Activated T-helper 17 cell treated with anti-CD3 and anti-CD28 coated beads, Interleukin-2, amount 50 U/mL, for 72 hours (primary cell): ENCODE measurements around the gene CD248. TPM values are rescaled to one million over a fixed set of nuclear protein-coding genes. Genes with fewer than 3 reads are reported as not detected.
"Not testable (repeated sequence)": the region's sequence is repeated elsewhere in the genome, so short reads cannot be mapped to it uniquely, and the experiment has no call there.

ENCODE experiments used
- ATAC-seq: fragments of 150-1000 bp; cut with Tn5 transposase; replicated peaks from 2 replicates; pipeline ENCODE4 v1.10.0; 2021; ENCODE audit warnings: mild to moderate bottlenecking, moderate library complexity
- H3K27ac Mint-ChIP-seq: one replicate; pipeline ENCODE4 v1.8.0; 2022; ENCODE audit warnings: mixed read lengths
- H3K27me3 Mint-ChIP-seq: one replicate; pipeline ENCODE4 v1.8.0; 2022; ENCODE audit warnings: mixed read lengths
- H3K36me3 Mint-ChIP-seq: one replicate; pipeline ENCODE4 v1.8.0; 2022; ENCODE audit warnings: low read depth, mild to moderate bottlenecking, mixed read lengths
- H3K4me1 Mint-ChIP-seq: one replicate; pipeline ENCODE4 v1.8.0; 2022; ENCODE audit warnings: mixed read lengths
- H3K4me3 Mint-ChIP-seq: one replicate; pipeline ENCODE4 v1.8.0; 2022; ENCODE audit warnings: mild to moderate bottlenecking, mixed read lengths
- H3K9me3 Mint-ChIP-seq: one replicate; pipeline ENCODE4 v1.8.0; 2022; ENCODE audit warnings: mixed read lengths
- total RNA-seq, 2 donors: library from RNA; stranded (reverse); gene quantifications; one replicate each; pipeline ENCODE4 v1.2.3, GENCODE V29; 2022

CD248 gene
- total RNA-seq, 2 donors from 2014 or later = not detected

DNA sequence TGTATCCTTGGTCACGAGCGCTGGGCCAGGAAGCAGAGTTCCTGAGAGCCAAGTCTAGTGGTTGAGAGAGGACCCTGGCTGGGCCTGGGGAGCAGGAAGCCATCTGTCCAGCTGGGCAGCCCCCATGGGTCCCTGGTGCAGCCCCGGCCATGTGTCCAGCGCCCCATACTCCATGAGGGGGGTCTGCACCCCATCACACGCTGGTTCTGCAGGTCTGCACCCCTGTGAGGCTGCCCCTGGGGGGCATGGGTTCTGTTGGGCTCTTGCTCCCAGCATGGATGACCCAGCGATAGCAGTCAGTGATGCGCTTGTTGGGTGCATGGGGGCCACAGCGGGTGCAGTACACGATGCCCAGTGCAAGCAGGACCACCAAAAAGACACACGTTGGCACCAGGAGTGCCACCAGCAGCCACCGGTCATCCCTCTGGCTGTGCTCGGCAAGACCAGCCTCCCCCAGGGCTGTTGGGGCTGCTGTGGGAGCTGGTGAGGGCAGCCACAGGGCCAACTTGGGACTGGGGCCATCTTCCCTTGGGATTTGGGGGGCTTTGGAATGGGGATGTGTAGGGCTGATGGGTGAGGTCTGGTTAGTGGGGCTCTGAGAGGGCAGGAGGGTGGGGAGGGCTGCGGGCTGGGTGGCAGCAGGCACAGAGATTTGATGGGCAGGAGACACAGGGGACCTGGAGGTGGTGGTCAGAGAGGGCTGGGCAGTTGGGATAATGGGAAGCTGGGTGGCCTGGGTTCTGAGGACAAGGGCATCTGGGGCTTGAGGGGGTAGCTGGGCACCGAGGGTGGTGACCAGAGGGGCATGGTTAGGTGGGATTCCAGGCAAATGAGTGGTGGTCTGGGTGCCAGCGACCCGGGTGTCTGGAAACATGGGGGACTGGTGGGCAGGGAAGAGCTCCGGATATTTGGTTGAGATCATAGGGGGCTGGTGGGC is 2.0 kb downstream of the CD248 start:
- H3K4me3 Mint-ChIP-seq = peak overlapping the region; percentile 78
- H3K36me3 Mint-ChIP-seq = no peaks in the 10 kb centered on the region
- H3K9me3 Mint-ChIP-seq = no peaks in the 10 kb centered on the region
- H3K27ac Mint-ChIP-seq = peak overlapping the region; percentile 78
- ATAC-seq = no peak
- peaks cover 3% of the 10 kb centered on the region for H3K4me1 Mint-ChIP-seq
- no peaks in the 10 kb centered on the region for H3K27me3 Mint-ChIP-seq

DNA sequence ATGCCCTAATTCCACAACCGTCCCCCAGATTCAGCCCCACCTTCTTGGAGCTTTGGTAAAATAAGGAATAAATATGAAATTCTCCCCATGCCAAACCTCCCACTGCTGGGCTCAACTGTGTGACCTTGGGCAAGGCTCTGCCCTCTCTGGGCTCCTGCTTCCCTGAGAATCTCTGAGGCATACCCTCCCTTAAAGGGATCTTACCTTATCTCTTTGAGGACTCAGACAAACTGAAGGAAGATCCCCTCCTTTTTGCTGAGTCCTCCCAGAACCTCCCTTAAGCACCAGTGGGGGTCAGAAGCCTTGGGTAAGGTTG is 2.7 kb downstream of the CD248 start:
- H3K4me3 Mint-ChIP-seq = peak overlapping the region; percentile 78
- no peaks in the 10 kb centered on the region for H3K36me3 Mint-ChIP-seq
- H3K9me3 Mint-ChIP-seq = no peaks in the 10 kb centered on the region
- H3K27ac Mint-ChIP-seq = peak overlapping the region; percentile 54
- H3K27me3 Mint-ChIP-seq = no peaks in the 10 kb centered on the region
- ATAC-seq = no peak
- H3K4me1 Mint-ChIP-seq = peaks cover 3% of the 10 kb centered on the region

DNA sequence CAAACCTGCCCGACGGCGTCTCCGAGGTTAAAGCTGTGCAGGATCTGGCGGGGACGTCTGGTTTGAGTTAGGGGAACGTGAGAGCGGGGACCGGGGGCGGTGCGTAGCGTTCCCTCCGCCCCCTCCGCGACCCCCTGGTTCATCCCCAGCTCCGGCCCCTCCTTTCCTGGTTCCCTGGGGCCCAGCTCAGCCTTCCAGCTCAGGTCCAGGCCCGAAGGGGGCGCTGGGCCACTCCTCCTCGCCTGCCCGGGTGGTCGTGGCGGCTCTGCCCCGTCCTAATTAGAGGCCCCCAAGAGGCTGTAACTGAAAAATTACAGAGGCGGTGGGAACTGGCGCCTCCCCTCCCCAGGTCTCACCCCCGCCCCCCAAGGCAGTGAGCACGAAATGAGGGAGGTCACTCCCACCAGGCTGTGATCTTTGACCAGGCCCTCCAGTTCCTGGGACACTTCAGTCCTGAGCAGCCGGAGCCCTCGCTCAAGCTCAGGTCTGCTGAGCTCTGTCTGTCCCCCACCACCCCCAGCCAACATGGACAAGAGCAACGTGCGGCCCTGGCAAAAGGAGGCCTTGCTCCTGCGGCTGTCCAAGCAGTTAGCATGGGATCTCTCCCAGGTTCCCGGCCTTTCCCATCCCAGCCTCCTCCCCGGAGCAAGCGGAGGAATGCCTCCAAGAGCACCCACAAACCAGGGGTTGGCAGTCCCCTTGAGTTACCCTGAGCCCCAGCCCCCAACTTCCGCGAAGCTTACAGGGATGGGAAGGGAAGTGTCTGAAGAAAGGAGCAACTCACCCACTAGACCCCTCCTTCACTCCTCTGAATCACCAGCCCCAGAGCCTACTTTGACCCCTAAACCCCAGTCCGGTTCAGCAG is 3.3 kb downstream of the CD248 start:
- no peaks in the 10 kb centered on the region for H3K36me3 Mint-ChIP-seq
- ATAC-seq = no peak
- H3K9me3 Mint-ChIP-seq = no peaks in the 10 kb centered on the region
- no peaks in the 10 kb centered on the region for H3K27me3 Mint-ChIP-seq
- H3K4me1 Mint-ChIP-seq = peaks cover 3% of the 10 kb centered on the region
- peak overlapping the region; percentile 54 for H3K27ac Mint-ChIP-seq
- peak overlapping the region; percentile 78 for H3K4me3 Mint-ChIP-seq

DNA sequence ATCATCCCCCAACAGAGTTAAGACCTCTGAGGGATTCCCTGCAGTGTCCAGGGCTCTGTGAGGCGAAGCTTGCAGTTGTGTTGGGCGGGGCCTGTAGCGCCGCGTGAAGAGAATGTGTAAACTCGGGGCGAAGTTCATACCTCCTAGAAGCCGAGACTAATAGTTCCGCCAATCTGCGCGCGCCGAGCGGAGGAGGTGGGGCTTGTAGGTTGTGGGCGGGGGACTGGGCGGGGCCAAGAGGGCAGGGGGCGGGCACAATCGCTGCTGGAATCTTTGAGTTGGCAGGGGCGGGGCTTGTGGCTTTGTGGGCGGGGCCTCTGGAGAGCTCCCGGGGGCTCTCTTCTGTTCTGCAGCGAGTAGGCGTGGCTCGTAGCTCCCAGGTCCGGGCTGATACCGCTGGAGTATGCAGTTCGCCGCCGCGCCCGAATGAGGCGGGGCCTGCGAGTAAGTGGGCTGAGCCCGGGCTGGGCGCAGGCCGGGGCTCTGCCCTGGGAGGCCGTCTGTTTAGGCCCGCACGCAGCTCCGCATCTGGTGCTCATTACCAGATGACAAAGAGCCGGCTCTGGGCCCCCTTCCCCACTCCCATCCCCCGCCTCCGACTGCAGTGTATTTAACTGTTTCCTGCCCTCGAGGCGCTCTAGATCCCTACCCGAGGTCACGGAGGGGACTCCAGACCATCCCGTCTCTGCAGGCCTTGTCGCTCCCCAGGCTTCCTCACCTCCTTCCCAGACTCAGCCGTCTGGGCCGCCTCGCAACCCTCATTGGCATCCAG is 4.1 kb downstream of the CD248 start:
- Mint-ChIP-seq H3K27me3 (no peaks in the 10 kb centered on the region), H3K9me3 (no peaks in the 10 kb centered on the region), H3K36me3 (no peaks in the 10 kb centered on the region), H3K27ac (peak overlapping the region; percentile 77), H3K4me3 (peak overlapping the region; percentile 78), H3K4me1 (peaks cover 3% of the 10 kb centered on the region)
- ATAC-seq = peak; percentile 76

DNA sequence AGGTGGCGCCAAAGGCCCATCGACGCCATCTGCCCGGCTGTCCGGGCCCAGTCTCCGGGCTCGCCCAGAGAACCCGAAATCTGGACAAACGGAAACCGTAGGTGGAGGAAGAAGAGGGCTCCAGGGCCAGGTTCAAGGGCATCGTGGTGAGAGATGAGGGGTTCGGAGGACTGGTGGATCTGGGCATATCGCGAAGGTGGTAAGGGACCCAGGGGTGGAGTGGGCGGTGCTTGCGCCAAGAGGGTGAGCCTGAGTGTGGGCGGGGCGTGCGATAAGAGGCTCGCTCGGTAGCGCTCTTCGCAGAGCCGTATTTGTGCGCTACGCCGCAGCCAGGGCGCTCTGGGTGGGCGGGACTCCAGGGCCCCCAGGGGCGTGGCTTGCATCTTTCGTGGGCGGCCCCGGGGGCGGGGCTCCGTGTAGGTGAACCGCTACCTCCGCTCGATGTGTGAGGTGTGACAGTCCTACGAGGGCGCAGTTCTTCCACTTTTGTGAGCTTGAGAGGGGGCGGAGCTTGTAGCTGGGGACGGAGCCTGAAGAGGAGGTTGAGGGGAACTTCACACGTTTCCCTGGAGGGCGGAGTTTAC is 4.8 kb downstream of the CD248 start:
- H3K4me3 Mint-ChIP-seq = peak overlapping the region; percentile 78
- H3K27ac Mint-ChIP-seq = peak overlapping the region; percentile 77
- H3K27me3 Mint-ChIP-seq = no peaks in the 10 kb centered on the region
- H3K9me3 Mint-ChIP-seq = no peaks in the 10 kb centered on the region
- peaks cover 3% of the 10 kb centered on the region for H3K4me1 Mint-ChIP-seq
- peak; percentile 82 for ATAC-seq
- H3K36me3 Mint-ChIP-seq = no peaks in the 10 kb centered on the region

DNA sequence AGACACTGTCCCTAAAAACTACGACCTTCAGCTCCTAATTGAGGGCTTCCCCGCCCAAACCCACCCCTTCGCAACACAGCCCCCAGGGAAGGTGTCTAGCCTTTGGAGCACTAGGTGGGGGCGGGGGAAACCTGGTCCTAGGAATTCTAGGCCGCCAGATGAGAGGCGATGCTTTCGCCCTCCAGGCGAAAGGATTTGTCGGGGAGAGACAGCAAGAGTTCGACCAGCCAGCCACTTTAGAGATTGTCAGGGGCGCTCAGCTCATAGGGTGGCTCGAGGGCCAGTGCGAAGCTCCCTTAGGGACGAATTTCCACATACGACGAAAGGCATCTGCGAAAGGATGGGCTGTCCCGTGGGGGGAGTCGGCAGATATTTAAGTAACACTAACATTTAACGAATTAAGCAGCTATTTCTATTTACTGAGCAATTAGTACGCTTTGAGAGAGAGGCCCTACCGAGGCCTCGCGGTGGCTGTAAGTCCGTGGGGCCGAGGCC is 5.3 kb downstream of the CD248 start:
- ATAC-seq = no peak
- Mint-ChIP-seq H3K27me3 (no peaks in the 10 kb centered on the region), H3K4me1 (peaks cover 3% of the 10 kb centered on the region), H3K27ac (peak overlapping the region; percentile 77), H3K4me3 (peak overlapping the region; percentile 78), H3K36me3 (no peaks in the 10 kb centered on the region), H3K9me3 (no peaks in the 10 kb centered on the region)

DNA sequence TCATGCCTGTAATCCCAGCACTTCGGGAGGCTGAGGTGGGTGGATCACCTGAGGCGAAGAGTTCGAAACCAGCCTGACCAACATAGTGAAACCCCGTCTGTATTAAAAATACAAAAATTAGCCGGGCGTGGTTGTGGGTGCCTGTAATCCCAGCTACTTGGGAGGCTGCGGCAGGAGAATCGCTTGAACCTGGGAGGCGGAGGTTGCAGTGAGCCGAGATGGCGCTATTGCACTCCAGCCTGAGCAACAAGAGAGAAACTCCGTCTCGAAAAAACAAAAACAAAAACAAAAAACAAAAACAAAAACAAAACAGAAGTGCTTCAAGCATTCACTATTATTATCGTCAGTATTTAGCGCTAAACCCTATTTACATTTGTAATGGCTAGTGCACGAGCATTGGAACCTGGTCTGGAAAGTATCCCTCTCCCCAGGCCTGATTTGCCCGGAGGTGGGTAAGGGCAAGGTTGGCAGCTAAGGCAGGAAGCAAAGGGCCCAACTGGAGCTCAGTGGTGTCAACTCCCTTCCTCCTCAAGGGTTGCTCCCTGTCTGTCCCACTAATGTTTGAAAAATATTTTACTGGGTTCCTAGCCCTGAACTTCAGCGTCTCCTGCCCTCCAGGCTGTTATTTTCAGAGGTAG is 5.9 kb downstream of the CD248 start:
- not testable (repeated sequence) for H3K4me1 Mint-ChIP-seq, H3K27me3 Mint-ChIP-seq, ATAC-seq, H3K27ac Mint-ChIP-seq, H3K9me3 Mint-ChIP-seq, H3K36me3 Mint-ChIP-seq
- H3K4me3 Mint-ChIP-seq = peak overlapping the region; percentile 78

DNA sequence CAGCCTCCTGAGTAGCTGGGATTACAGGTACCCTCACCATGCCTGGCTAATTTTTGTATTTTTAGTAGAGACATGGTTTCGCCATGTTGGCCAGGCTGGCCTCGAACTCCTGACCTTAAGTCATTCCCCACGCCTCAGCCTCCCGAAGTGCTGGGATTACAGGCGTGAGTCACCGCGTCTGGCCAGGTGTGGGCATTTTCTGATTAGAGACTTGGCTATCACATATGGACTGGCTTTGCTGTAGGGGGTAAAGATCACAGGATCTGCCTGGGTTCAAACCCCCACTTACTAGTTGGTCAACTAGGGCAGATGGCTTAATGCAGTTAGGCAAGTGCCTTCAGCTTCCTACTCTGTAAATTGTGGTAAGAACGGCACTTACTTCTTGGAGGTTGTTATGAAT is 6.5 kb downstream of the CD248 start:
- H3K4me1 Mint-ChIP-seq = peaks cover under 1% of the 10 kb centered on the region
- H3K36me3 Mint-ChIP-seq = no peaks in the 10 kb centered on the region

DNA sequence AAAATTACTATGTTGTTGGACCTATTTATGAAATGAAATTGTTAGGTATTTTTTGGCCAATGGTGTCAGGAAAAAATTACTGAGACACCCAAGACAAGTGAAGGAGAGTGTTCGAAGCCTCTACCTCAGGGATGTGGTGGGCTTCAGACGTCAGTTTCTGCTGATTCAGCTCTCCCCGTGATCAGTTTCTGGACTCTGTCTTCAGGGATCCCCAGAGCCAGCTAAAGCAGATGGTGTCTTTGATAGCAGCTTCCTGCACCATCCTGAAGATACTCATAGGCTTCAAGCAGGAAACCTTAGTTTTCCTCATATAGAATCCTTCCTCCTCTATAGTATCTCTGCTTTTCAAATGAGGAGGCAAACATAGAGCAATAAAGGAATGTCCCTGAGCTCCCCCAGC is 7.4 kb downstream of the CD248 start:
- Mint-ChIP-seq H3K27ac (no peak overlapping the region), H3K36me3 (no peaks in the 10 kb centered on the region), H3K27me3 (no peaks in the 10 kb centered on the region), H3K4me3 (no peak overlapping the region), H3K9me3 (no peaks in the 10 kb centered on the region), H3K4me1 (no peaks in the 10 kb centered on the region)
- no peak for ATAC-seq

More for the DNA sequence above, 6.5 kb downstream of the CD248 start:
- Mint-ChIP-seq H3K9me3 (no peaks in the 10 kb centered on the region), H3K27ac (no peak overlapping the region), H3K4me3 (no peak overlapping the region), H3K27me3 (no peaks in the 10 kb centered on the region)
- ATAC-seq = no peak

DNA sequence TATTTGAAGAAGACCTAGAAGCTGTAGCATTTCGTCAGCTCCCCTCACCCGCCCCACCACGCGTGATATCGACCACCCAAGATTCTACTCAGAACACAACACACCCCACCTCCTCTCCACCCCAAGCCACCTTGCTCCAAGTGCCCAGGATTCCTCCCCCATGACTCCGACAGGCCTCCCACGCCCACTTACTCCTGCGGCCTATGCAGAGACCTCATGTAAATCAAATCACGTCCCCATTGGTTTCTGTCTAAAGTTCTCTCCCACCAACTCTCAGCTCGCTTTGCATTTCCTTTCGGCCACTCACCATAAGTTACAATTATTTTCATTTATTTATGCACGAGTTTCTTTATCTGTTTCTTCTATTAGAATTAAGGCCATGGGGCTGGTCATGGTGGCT is 14.2 kb downstream of the CD248 start:
- no peak overlapping the region for H3K4me3 Mint-ChIP-seq
- ATAC-seq = no peak
- H3K27ac Mint-ChIP-seq = no peak overlapping the region
- H3K36me3 Mint-ChIP-seq = no peaks in the 10 kb centered on the region
- no peaks in the 10 kb centered on the region for H3K27me3 Mint-ChIP-seq
- H3K4me1 Mint-ChIP-seq = no peaks in the 10 kb centered on the region
- no peaks in the 10 kb centered on the region for H3K9me3 Mint-ChIP-seq

DNA sequence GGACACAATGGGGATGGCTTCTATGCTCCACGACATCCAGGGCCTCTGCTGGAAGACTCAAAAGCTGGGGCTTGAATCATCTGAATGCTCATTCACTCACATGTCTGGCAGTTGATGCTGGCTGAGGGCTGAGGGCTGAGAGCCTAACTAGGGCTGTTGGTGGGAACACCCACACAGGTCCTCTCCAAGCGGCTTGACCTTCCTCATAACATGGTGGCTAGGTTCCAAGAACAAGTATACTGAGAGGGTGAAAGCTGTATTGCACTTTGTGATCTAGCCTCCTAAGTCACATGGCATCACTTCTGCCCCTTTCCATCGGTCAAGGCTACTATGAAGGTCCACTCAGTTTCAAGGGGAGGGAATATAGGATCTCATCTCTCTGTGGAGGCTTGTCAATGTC is 17.7 kb downstream of the CD248 start:
- Mint-ChIP-seq H3K9me3 (no peaks in the 10 kb centered on the region), H3K36me3 (no peaks in the 10 kb centered on the region), H3K27me3 (no peaks in the 10 kb centered on the region), H3K4me3 (no peak overlapping the region), H3K27ac (no peak overlapping the region), H3K4me1 (no peaks in the 10 kb centered on the region)
- ATAC-seq = no peak

DNA sequence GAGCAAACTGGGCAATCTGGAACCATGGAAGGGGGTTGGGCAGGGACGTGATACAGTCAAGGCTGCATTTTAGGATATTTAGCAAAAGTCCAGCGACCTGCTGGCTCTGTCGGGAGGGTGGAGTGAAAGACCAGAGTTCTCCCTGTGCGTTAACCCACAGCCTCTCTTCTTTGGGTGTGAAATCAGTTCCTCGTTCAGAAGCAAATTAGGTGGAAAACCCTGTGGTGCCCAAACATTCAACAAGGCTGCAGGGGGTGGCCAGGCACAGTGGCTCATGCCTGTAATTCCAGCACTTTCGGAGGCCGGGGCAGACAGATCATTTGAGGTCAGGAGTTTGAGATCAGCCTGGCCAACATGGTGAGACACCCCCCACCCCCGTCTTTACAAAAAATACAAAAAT is 19.2 kb downstream of the CD248 start:
- H3K27me3 Mint-ChIP-seq = peaks cover 8% of the 10 kb centered on the region
- H3K36me3 Mint-ChIP-seq = no peaks in the 10 kb centered on the region
- no peaks in the 10 kb centered on the region for H3K4me1 Mint-ChIP-seq
- no peak overlapping the region for H3K27ac Mint-ChIP-seq
- ATAC-seq = no peak
- no peaks in the 10 kb centered on the region for H3K9me3 Mint-ChIP-seq
- no peak overlapping the region for H3K4me3 Mint-ChIP-seq

DNA sequence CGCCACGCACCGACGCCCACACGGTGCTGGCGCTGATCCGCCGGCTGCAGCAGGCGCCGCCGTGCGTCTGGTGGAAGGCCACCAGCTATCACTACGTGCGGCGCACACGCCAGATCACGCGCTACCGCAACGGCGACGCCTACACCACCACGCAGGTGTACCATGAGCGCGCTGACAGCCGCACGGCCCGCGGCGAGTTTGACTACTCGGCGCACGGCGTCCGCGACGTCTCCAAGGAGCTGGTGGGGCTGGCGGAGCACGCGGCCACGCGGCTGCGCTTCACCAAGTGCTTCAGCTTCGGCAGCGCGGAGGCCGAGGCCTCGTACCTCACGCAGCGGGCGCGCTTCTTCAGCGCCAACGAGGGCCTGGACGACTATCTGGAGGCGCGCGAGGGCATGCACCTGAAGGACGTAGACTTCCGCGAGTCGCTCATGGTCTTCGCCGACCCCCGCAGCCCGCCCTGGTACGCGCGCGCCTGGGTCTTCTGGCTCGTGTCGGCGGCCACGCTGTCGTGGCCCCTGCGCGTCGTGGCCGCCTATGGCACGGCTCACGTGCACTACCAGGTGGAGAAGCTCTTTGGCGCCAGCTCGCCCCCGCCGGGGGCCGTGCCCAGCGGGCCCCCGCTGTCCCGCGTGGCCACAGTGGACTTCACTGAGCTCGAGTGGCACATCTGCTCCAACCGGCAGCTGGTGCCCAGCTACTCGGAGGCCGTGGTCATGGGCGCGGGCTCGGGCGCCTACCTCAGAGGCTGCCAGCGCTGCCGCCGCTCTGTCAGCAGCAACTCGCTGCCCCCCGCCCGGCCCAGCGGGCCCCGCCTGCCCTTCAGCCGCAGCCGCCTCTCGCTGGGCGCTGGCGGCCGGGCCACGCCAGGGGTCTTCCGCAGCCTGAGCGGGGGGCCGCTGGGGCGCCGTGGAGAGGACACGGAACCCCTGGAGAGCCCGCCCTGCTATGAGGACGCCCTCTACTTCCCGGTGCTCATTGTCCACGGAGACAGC is 21.9 kb downstream of the CD248 start:
- H3K9me3 Mint-ChIP-seq = no peaks in the 10 kb centered on the region
- H3K4me1 Mint-ChIP-seq = peaks cover 8% of the 10 kb centered on the region
- H3K4me3 Mint-ChIP-seq = no peak overlapping the region
- H3K27ac Mint-ChIP-seq = no peak overlapping the region
- peaks cover 10% of the 10 kb centered on the region for H3K27me3 Mint-ChIP-seq
- ATAC-seq = no peak
- H3K36me3 Mint-ChIP-seq = no peaks in the 10 kb centered on the region
